ENCODE measurements around the gene ENPP1.

DNA sequence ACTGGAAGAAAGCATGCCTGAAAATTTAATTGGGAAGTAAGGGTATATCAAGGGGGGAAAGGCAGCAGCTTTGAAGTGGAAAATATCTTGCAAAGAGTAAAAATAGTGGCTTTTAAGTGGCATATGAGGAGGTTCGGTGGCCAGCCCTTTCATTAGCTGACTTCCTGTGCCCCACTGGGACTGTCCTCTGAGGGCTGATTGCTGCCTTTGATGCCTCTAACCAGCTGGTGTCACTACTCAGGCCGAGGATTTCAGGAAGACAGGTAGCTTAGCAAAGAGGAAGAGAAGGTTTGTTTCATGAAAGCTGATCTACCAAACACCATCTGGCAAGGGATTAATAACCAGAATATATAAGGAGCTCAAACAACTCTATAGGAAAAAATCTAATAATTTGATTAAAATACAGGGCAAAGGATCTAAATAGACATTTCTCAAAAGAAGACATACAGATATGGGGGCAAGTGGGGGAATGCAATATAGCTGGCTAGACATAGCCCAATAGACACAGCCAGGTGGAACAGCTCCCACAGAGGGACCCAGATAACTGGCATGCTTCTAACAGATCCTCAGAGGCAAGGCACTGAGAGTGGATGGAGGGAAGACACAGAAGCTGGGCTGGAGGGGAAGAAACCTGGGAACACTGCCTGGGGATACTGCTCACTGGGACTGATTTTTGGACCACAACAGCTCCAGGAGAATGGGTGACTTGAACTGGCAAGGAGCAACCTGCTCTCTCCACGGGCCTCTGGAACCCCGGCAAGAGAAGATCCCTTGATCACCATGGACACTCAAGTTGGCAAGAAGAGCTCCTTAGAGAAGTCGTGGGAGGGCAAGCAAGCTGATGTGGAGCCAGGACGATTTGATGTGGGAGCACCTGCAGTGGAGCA, 110.2 kb downstream of the ENPP1 start:
- TF ChIP-seq, protein P1, sequence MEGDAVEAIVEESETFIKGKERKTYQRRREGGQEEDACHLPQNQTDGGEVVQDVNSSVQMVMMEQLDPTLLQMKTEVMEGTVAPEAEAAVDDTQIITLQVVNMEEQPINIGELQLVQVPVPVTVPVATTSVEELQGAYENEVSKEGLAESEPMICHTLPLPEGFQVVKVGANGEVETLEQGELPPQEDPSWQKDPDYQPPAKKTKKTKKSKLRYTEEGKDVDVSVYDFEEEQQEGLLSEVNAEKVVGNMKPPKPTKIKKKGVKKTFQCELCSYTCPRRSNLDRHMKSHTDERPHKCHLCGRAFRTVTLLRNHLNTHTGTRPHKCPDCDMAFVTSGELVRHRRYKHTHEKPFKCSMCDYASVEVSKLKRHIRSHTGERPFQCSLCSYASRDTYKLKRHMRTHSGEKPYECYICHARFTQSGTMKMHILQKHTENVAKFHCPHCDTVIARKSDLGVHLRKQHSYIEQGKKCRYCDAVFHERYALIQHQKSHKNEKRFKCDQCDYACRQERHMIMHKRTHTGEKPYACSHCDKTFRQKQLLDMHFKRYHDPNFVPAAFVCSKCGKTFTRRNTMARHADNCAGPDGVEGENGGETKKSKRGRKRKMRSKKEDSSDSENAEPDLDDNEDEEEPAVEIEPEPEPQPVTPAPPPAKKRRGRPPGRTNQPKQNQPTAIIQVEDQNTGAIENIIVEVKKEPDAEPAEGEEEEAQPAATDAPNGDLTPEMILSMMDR (IDR thresholded peaks at IDR 0.05): no peak
- TF ChIP-seq POLR2AphosphoS5 (IDR thresholded peaks at IDR 0.05): no peak
